Panc1 (cell line): ENCODE data around the gene SKIC3. TPM values are rescaled to one million over a fixed set of nuclear protein-coding genes. Genes with fewer than 3 reads are reported as not detected.

Source experiments
- ATAC-seq: fragments of 200-7000 bp; cut with Tn5 transposase; 2 replicates; pipeline ENCODE4 v1.9.1; 2020; ENCODE audit warnings: mild to moderate bottlenecking, moderate library complexity
- BruUV-seq: library from RNA; stranded (reverse); fragments of 400-500 nt; replicated peaks from 2 replicates; lab custom pipeline; 2021; lab: Mats Ljungman, UMichigan
- CTCF ChIA-PET: fragments of 300-600 bp; sonication (Branson Sonifier 250); formaldehyde crosslinking; loops from one replicate; lab custom pipeline; 2022; ENCODE audit warnings: antibody characterized with exemption; lab: Charles Lee
- POLR2A ChIA-PET: fragments of 300-600 bp; sonication (Branson Sonifier 250); formaldehyde crosslinking; loops from one replicate; lab custom pipeline; 2022; ENCODE audit warnings: antibody characterized with exemption; lab: Charles Lee
- DNase-seq: peaks from one replicate; pipeline ENCODE4 v3.0.0-alpha.2; 2010; ENCODE audit warnings: low read depth, low spot score
- H3K27ac ChIP-seq: 2 replicates; pipeline ENCODE4 v1.5.1; 2011; ENCODE audit warnings: mild to moderate bottlenecking, low read length, inconsistent platforms
- H3K27me3 ChIP-seq: fragments of 200-500 bp; sonication (Bioruptor generic); 2 replicates; pipeline ENCODE4 v1.6.0; 2014; ENCODE audit warnings: low read length, inconsistent platforms; ENCODE audit not compliant: control insufficient read depth, insufficient read depth
- H3K36me3 ChIP-seq: fragments of 200-500 bp; sonication (Bioruptor generic); 2 replicates; pipeline ENCODE4 v1.5.1; 2014; ENCODE audit warnings: inconsistent platforms, mild to moderate bottlenecking, low read length, moderate library complexity; ENCODE audit not compliant: control insufficient read depth, insufficient read depth
- H3K4me1 ChIP-seq: 2 replicates; pipeline ENCODE4 v1.5.1; 2011; ENCODE audit warnings: inconsistent platforms, mild to moderate bottlenecking, low read length, moderate library complexity; ENCODE audit not compliant: control insufficient read depth, insufficient read depth
- H3K4me3 ChIP-seq, 2 experiments: 2 replicates each; pipeline ENCODE4 v1.5.1; 2011 to 2012; ENCODE audit warnings: low read depth in 2 of 2, low read length in 2 of 2, mild to moderate bottlenecking in 2 of 2, inconsistent platforms in 1 of 2, moderate library complexity in 1 of 2
- H3K9me3 ChIP-seq: fragments of 200-500 bp; sonication (Bioruptor generic); 2 replicates; pipeline ENCODE4 v1.5.1; 2014; ENCODE audit warnings: low read depth, mild to moderate bottlenecking, inconsistent platforms, low read length, moderate library complexity; ENCODE audit not compliant: control insufficient read depth, insufficient read depth
- CTCF ChIP-seq: fragments of 450-650 bp; IDR thresholded peaks from 2 replicates; pipeline ENCODE4 v1.5.1; 2017; ENCODE audit warnings: mild to moderate bottlenecking
- POLR2AphosphoS5 ChIP-seq: IDR thresholded peaks from 2 replicates; pipeline ENCODE4 v1.6.1; 2012; ENCODE audit warnings: mild to moderate bottlenecking, low read depth, low read length, moderate library complexity
- SIN3A ChIP-seq: IDR thresholded peaks from 2 replicates; pipeline ENCODE4 v1.6.1; 2012; ENCODE audit warnings: low read depth, mild to moderate bottlenecking, low read length, moderate library complexity, borderline replicate concordance; ENCODE audit not compliant: insufficient read depth
- TCF7L2 ChIP-seq: IDR thresholded peaks from 2 replicates; pipeline ENCODE4 v1.6.1; 2011; ENCODE audit warnings: mild to moderate bottlenecking, low read depth, low read length, inconsistent platforms
- in situ Hi-C: cut with HindIII; loops from 2 replicates; pipeline ENCODE4 v1.10.0; 2016; ENCODE audit warnings: low sequenced_read_pairs, low pct_unique_long_range_greater_than_20kb
- intact Hi-C: fragments of 100-400 bp; cut with micrococcal nuclease; formaldehyde crosslinking; loops from one replicate; pipeline ENCODE4 v1.10.0; 2022; ENCODE audit not compliant: unreplicated experiment
- total RNA-seq: library from RNA; stranded (reverse); gene quantifications from one replicate; pipeline ENCODE4 v1.2.1, GENCODE V29; 2021; ENCODE audit not compliant: unreplicated experiment

SKIC3 gene
- total RNA-seq, 1 experiment from 2014 or later: 69.1 TPM

DNA sequence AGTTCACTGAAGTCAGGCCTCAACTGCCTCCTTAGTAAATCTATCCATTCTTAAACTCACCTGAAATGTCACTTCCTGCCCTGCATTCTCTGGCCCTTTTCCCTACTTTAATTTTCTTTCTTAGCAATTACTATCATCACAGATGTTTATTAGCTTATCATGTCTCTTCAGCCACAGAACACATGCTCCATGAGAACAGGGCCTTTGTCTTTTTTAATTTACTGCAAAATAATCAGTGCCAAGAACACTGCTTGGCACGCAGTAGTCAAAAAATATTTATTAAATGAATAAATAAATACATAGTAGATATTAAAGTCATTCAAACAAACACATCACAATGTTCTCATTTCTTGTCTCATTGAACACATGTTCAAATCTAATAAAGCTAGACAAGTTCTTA is 46.2 kb downstream of the SKIC3 start:
- intact Hi-C loops (no loop called here), in situ Hi-C loops (no loop called here)
- H3K27me3 ChIP-seq: no peaks in the 10 kb centered on the region
- ATAC-seq (no peak), DNase-seq (no peak)
- peaks cover 33% of the 10 kb centered on the region for H3K36me3 ChIP-seq
- ChIA-PET POLR2A (no interaction called here), CTCF (no interaction called here)
- H3K9me3 ChIP-seq: no peaks in the 10 kb centered on the region
- TF ChIP-seq SIN3A (no peak), TCF7L2 (no peak), POLR2AphosphoS5 (no peak), CTCF (no peak)
- H3K4me1 ChIP-seq: no peaks in the 10 kb centered on the region
- no peak overlapping the region for H3K27ac ChIP-seq
- H3K4me3 ChIP-seq: no peak overlapping the region
- no TSS peak for BruUV-seq

Other genes starting within 250 kb of the SKIC3 start
- gene FAM81B, start 163.6 kb downstream of the SKIC3 start, total RNA-seq: not detected
- gene ARSK, start 124 bp upstream of the SKIC3 start, total RNA-seq: 13.7 TPM
- gene GPR150, start 65.1 kb upstream of the SKIC3 start, total RNA-seq: 0.54 TPM
- gene RFESD, start 91.8 kb upstream of the SKIC3 start, total RNA-seq: 2.2 TPM
- gene SPATA9, start 128.0 kb upstream of the SKIC3 start, total RNA-seq: 0.15 TPM
- gene RHOBTB3, start 176.4 kb upstream of the SKIC3 start, total RNA-seq: 95.2 TPM